MG63 (cell line): ENCODE measurements around the gene PPP2R5B. TPM values are rescaled to one million over a fixed set of nuclear protein-coding genes. Genes with fewer than 3 reads are reported as not detected.

Experiments used
- DNase-seq: peaks from one replicate; pipeline ENCODE4 v3.0.0-alpha.2; 2020
- H3K27me3 ChIP-seq: fragments of 250-450 bp; sonication (Bioruptor Pico); 2 replicates; pipeline ENCODE4 v1.5.1; 2020; ENCODE audit warnings: mild to moderate bottlenecking, moderate library complexity
- H3K36me3 ChIP-seq: fragments of 250-450 bp; sonication (Bioruptor Pico); 2 replicates; pipeline ENCODE4 v1.5.1; 2020; ENCODE audit warnings: mild to moderate bottlenecking, moderate library complexity
- H3K4me3 ChIP-seq: fragments of 250-450 bp; sonication (Bioruptor Pico); 2 replicates; pipeline ENCODE4 v1.5.1; 2020; ENCODE audit warnings: mild to moderate bottlenecking, moderate library complexity
- H3K9me3 ChIP-seq: fragments of 250-450 bp; sonication (Bioruptor Pico); 2 replicates; pipeline ENCODE4 v1.5.1; 2020; ENCODE audit warnings: mild to moderate bottlenecking, moderate library complexity
- total RNA-seq: library from RNA; depleted of rRNA; stranded (reverse); fragments of >200 nt; shearing (Covaris generic); gene quantifications from 2 replicates; pipeline ENCODE4 v1.2.3, GENCODE V29; 2014; ENCODE audit warnings: low replicate concordance

The PPP2R5B gene
- total RNA-seq, 1 experiment from 2014 or later: 8.8 TPM

DNA sequence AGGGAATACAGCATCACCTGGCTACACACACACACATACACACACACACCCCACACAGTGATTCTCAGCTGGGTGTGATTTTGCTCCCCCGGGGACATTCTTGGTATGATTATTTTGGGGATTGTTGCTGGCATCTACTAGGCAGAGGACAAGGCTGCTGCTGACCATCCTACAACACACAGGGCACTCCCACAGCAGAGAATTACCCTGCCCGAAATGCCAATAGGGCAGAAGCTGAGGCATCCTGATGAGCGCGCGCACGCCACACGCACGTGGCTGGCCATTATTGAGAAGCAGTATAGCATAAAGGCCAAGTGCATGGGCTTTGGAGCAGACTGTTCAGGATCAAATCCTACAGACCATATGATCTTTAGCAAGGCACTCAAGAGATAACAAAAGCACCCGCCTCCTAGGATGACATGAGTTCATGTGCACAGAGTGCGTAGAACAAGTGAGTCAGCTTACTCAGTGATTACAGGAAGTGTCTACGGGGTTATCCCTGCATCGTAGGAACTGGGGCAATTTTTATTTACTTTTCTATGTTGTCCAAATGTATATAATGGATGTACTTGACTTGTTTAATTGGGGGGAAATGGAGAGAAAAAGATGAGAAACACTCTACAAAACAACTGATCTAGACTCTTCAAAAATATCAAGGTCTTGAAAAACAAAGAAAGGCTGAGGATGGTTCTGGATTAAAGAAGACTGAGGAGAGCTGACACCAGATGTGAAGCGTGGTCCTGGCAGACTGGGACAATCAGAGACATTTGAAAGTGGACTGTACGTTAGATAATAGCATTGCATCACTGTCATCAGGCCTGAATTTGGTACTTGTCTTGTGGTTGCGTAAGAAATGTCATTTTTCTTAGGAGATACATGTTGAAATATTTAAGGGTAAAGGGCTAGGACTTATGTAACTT lies 38.9 kb upstream of the PPP2R5B start:
- H3K9me3 ChIP-seq: no peaks in the 10 kb centered on the region
- H3K27me3 ChIP-seq: no peaks in the 10 kb centered on the region
- no peaks in the 10 kb centered on the region for H3K36me3 ChIP-seq
- no peak for DNase-seq
- no peak overlapping the region for H3K4me3 ChIP-seq

- no peaks in the 10 kb centered on the region for H3K27me3 ChIP-seq
- no peaks in the 10 kb centered on the region for H3K9me3 ChIP-seq
- DNase-seq: no peak
- no peaks in the 10 kb centered on the region for H3K36me3 ChIP-seq
- no peak overlapping the region for H3K4me3 ChIP-seq
Measured at GRCh38 chr11:64887234-64887756, 37.2 kb upstream of the PPP2R5B start.

DNA sequence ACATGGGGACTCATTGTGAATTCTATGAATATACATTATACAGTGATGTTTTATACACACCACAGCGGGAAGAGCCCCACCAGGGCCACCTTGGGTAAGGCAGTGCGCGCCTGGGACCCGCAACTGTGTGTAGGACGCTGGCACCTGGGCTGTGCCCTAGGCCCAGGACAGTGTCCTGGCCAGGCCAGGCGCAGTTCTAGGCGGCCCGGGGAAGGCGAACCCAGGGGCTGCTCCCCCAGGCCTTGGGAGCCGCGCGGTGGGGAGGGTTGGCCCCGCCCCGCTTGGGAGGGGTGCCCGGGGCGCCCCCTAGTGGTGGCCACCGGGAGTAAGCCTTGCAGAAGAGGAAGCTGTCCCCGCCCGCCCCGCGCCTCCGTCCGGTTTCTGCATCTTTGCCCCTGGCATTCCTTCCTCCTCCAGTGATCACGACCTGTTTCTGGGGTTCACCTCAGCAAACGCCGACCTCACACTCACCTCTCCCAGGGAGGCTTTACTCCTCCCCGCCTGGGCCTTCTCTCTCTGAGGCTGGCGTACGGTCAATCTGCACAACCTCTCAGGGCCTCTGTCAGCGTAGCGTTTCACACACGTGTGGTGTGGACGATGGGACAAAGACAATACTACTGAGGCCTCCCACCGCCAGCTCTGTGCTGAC lies 36.6 kb upstream of the PPP2R5B start:
- peak; percentile 66 for DNase-seq
- H3K9me3 ChIP-seq: no peaks in the 10 kb centered on the region
- H3K36me3 ChIP-seq: no peaks in the 10 kb centered on the region
- no peak overlapping the region for H3K4me3 ChIP-seq
- H3K27me3 ChIP-seq: no peaks in the 10 kb centered on the region

GRCh38 chr11:64888406-64888728 lies 36.1 kb upstream of the PPP2R5B start:
- Histone ChIP-seq H3K9me3 (no peaks in the 10 kb centered on the region), H3K4me3 (no peak overlapping the region), H3K36me3 (no peaks in the 10 kb centered on the region), H3K27me3 (no peaks in the 10 kb centered on the region)
- no peak for DNase-seq

DNA sequence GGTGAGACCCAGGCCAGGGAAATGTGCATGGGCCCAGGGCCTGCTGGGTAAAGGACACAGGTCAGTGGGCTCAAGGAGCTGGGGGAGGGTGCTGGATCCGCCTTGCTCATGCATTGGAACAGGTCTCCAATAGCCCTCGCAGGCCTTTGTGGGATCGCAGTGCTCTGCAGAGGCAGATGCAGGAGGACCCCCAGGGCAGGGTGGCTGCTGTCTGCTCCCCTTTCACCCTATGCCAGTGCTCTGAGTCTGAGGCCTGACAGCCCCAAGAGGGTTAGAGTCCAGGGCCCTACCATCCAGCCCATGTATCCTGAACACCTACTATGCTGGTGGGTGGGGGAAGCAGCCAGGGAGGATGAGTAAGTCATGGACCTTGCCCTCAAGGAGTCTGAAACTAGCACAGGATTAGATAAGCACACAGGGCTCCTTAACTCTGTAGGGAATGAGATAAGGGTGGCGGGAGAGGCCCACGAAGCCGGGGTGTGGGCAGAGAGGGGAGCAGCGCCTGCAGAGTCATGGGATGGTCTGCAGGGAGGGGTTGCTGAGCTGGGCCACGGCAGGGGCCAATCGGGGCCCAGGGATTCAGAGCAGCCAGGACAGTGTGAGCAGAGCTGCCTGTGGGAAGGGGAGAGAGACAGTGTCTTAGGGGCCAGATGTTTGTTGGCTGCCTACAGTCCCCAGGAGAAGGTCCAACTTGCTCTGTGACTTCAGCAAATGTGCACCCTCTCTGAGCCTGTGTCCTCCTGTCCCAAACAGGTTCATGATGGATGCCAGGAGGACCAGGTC lies 35.6 kb upstream of the PPP2R5B start:
- peak; percentile 34 for DNase-seq
- Histone ChIP-seq H3K36me3 (no peaks in the 10 kb centered on the region), H3K27me3 (no peaks in the 10 kb centered on the region), H3K9me3 (no peaks in the 10 kb centered on the region), H3K4me3 (no peak overlapping the region)

DNA sequence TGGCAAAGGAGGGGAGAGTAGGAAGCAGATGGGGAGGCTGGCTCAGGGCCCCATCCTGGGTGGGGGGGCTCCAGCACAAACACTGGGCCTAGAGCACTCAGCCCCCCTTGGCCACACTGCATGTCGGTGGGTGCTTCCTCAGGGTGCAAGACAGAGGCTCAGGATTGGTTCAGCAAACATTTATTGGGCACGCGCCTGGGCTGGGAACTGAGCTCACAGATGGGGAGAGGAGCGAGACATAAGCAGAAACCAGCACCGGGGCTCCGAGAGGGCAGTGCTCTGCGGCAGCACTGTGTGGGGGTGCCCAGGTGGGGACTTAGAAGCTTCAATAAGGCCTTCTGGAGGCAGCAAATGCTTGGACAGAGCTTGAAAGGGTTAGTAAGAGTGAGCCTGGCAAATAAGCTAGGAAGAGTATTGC lies 34.0 kb upstream of the PPP2R5B start:
- Histone ChIP-seq H3K36me3 (no peaks in the 10 kb centered on the region), H3K4me3 (no peak overlapping the region), H3K9me3 (no peaks in the 10 kb centered on the region), H3K27me3 (no peaks in the 10 kb centered on the region)
- DNase-seq: no peak

- no peaks in the 10 kb centered on the region for H3K27me3 ChIP-seq
- H3K36me3 ChIP-seq: no peaks in the 10 kb centered on the region
- no peaks in the 10 kb centered on the region for H3K9me3 ChIP-seq
- no peak for DNase-seq
- no peak overlapping the region for H3K4me3 ChIP-seq
Measured at GRCh38 chr11:64891215-64891848, 33.2 kb upstream of the PPP2R5B start.

DNA sequence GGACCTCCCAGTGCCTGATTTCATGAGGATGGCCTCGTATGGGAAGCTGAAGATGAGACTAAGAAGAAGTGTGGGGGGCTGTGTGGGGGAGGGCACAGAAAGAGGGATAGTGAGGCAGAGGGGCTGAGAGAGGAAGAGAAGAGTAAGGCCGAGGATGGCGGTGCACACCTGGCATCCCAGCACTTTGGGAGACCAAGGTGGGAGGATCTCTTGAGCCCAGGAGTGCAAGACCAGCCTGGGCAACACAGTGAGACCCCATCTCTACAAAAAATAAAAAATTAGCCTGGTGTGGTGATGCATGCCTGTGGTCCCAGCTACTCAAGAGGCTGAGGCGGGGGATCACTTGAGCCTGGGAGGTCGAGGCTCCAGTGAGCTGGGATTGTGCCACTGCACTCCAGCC lies 32.6 kb upstream of the PPP2R5B start:
- Histone ChIP-seq H3K36me3 (no peaks in the 10 kb centered on the region), H3K4me3 (no peak overlapping the region), H3K9me3 (no peaks in the 10 kb centered on the region), H3K27me3 (no peaks in the 10 kb centered on the region)
- DNase-seq: no peak

- no peak for DNase-seq
- H3K27me3 ChIP-seq: no peaks in the 10 kb centered on the region
- H3K9me3 ChIP-seq: no peaks in the 10 kb centered on the region
- H3K4me3 ChIP-seq: no peak overlapping the region
- no peaks in the 10 kb centered on the region for H3K36me3 ChIP-seq
Measured at GRCh38 chr11:64892411-64892831, 32.1 kb upstream of the PPP2R5B start.

- no peaks in the 10 kb centered on the region for H3K9me3 ChIP-seq
- H3K4me3 ChIP-seq: no peak overlapping the region
- no peaks in the 10 kb centered on the region for H3K36me3 ChIP-seq
- H3K27me3 ChIP-seq: no peaks in the 10 kb centered on the region
- DNase-seq: no peak
Measured at GRCh38 chr11:64892838-64893193, 31.7 kb upstream of the PPP2R5B start.

DNA sequence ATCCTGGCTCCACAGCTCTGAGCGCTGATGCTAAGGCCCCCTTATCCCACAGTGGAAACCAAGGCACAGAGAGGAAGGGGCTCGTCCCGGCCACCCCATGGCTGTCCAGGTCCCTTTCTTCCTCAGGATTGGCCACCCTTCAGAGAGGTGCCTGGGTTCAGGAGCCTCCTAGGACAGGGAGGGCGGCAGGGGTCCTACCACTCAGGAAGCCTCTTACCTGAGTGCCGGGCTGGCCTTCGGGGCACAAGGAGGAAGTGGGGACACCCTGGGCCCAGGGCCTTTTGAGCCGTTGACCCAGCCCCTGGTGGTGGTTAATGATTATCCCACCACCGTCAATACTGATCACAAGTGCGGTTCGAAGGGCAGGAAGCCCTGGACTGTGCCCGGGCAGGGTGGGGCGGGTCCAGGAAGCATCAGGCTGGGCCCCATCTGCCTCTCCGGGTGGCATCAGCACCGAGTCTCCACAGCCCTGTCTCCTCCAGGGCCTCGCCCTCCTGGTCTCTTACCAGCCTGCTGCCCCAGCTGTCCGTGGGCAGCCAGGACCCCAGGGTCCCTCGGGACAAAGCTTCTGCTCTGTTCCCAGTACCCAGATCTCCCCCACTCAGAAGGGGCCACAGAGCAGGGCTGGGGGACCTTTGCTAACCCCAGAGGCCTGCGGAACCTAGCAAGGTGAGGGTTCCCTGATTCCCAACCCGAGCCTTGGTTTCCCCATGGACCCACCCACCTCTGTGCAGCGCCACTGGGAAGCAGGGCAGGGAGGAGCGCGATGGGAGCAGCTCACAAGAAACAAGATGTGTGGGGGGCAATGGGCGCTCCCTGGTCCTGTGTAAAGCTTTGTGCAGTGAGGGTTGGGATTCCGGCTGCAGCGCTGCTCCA lies 31.1 kb upstream of the PPP2R5B start:
- no peaks in the 10 kb centered on the region for H3K9me3 ChIP-seq
- H3K36me3 ChIP-seq: no peaks in the 10 kb centered on the region
- no peak overlapping the region for H3K4me3 ChIP-seq
- DNase-seq: no peak
- H3K27me3 ChIP-seq: no peaks in the 10 kb centered on the region

DNA sequence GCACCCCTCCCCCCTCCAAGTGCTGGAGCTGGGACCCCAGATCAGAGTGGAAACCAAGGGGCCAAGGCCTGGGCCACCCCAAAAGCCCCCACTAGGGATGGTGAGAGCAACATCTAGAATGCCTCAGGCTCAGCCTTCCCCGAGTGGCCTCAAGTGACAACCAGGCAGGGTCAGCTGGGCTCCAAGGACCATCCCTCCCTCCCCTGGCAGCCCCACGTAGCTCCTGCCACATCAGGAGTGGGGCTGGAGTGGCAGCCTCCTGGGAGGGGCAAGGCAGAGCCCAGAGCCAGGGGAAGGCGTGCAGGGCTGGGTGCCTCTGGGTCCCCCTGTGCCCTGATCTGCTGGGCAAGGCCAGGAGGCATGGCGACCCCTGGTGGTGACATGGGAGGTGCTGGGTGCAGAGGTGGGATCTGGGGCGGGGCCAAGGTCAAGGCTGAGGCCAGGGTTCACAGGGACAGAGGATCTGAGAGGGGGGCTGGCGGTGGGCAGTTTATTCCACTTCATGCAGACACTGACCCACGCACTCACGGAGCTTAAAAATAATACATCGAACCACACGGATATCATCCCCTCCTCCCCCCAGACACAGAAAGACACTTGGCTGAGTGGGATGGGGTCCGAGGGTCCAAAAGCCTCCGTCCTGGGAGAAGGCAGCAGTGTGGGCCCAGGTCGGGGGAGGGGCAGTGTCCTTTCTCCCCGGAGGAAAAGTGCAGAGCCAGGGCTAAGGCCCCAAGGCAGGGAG lies 30.2 kb upstream of the PPP2R5B start:
- H3K4me3 ChIP-seq: no peak overlapping the region
- no peaks in the 10 kb centered on the region for H3K36me3 ChIP-seq
- no peaks in the 10 kb centered on the region for H3K27me3 ChIP-seq
- no peaks in the 10 kb centered on the region for H3K9me3 ChIP-seq
- peak; percentile 82 for DNase-seq

GRCh38 chr11:64894812-64895452 lies 29.6 kb upstream of the PPP2R5B start:
- Histone ChIP-seq H3K36me3 (no peaks in the 10 kb centered on the region), H3K9me3 (no peaks in the 10 kb centered on the region), H3K27me3 (no peaks in the 10 kb centered on the region), H3K4me3 (no peak overlapping the region)
- DNase-seq: no peak

- H3K9me3 ChIP-seq: no peaks in the 10 kb centered on the region
- peaks cover 3% of the 10 kb centered on the region; the same call in 1 of the 2 replicates for H3K36me3 ChIP-seq
- H3K4me3 ChIP-seq: no peak overlapping the region
- H3K27me3 ChIP-seq: no peaks in the 10 kb centered on the region
- no peak for DNase-seq
Measured at GRCh38 chr11:64896448-64897022, 28.0 kb upstream of the PPP2R5B start.
